GM18861 (cell line): ENCODE measurements around the gene ATP5MK.
"Not testable (repeated sequence)": the region's sequence is repeated elsewhere in the genome, so short reads cannot be mapped to it uniquely, and the experiment has no call there.

Experiments used
- ATAC-seq: cut with Tn5 transposase; IDR thresholded peaks from one replicate; pipeline ENCODE4 v1.9.1; 2021; ENCODE audit not compliant: unreplicated experiment

ATP5MK gene

GRCh38 chr10:103396067-103396788, at the start of gene ATP5MK, which contains the start of gene PDCD11:
ATP5MK (minus strand) TSS chr10:103396475; CDS start chr10:103392457, 4,018 bp downstream.
PDCD11 (plus strand) TSS chr10:103396626; CDS start chr10:103398427, 1,801 bp downstream.
- ATAC-seq: peak; percentile 94

- ATAC-seq: no peak
Observed at GRCh38 chr10:103445366-103445765, 49.1 kb upstream of the ATP5MK start.

- no peak for ATAC-seq
Observed at GRCh38 chr10:103444478-103444877, 48.2 kb upstream of the ATP5MK start.

DNA sequence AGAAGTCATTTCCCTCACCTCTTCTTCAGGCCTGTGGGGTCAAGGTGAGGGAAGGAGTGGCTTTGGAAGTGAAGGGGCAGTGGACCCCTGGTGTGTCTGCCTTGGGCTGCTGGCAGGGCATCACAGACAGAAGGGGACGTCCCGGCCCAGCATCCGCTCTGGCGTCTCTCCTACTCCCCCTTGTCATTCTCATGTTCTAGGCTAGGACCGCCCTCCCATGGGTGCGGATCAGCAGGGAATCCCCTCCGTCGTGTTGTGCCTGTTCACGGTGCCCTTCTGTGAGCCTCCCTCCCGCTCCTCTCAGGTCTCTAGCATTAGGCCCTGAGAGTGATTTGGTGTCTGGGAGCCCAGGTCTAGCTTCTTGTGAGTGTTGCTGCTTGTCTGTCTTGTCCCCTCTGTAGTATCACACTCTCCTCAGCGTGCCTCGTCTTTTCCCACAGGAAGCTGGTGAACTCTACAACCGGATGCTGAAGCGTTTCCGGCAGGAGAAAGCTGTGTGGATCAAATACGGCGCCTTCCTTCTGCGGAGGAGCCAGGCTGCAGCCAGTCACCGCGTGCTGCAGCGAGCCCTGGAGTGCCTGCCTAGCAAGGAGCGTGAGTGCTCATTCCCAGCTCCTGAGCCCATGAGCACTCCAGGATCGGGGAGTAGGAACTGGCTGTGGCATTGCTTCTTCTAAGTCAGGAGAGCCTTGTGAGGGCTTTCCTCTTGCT, 47.4 kb upstream of the ATP5MK start:
- ATAC-seq: no peak

DNA sequence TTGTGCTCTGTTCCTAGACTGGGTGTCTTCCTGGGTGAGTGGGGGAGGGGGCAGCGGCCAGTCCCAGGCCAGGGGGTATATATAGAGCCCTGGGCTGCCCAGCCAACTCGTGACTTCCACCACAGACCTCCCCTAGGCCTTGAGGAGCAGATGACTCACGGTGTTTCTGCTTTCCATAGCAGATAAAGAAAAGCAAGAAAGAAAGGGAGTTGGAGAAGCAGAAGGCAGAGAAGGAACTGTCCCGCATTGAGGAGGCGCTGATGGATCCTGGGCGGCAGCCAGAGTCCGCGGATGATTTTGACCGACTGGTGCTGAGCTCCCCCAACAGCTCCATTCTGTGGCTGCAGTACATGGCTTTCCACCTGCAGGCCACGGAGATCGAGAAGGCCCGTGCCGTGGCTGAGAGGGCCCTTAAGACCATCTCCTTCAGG, 45.8 kb upstream of the ATP5MK start:
- no peak for ATAC-seq

GRCh38 chr10:103441611-103442010, 45.3 kb upstream of the ATP5MK start:
- no peak for ATAC-seq

GRCh38 chr10:103441206-103441605, 44.9 kb upstream of the ATP5MK start:
- no peak for ATAC-seq

GRCh38 chr10:103440416-103440815, 44.1 kb upstream of the ATP5MK start:
- no peak for ATAC-seq

GRCh38 chr10:103439776-103440175, 43.5 kb upstream of the ATP5MK start:
- ATAC-seq: no peak

DNA sequence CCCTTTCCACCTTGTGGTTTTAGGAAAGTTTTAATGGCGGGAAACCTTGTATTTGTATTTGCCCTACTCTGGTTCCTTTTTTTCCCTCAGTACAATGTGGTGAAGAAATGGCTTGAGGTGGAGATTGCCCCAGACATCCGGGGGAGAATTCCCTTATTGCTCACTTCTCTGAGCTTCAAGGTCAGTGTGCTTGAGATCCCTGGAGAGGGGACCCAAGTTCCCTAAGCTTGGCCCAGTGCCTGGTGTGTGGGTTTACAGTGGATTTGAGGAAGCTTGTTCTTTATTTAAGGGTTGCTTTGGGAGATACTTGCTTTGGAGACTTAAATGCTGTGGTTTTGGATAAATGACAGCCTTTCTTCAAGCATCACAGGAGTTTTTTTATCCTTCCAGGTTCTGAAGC, 37.6 kb upstream of the ATP5MK start:
- no peak for ATAC-seq

DNA sequence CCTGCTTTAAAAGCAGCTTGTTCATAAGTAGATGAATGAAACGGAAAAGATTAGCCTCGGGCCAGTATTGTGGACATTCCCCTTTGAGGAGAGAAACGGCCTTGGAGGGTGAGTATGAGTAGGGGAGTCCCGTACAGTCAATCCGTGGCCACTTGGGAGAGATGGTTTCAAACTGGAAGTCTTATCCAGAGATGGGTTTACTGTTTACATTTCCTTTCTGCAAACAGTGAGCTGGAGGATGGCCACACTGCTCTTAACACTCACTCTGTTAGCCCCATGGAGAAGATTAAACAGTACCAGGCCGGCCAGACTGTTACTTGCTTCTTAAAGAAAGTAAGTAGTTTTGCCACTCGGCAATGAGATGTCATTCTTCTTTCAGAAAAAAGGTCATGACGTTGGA, 35.6 kb upstream of the ATP5MK start:
- ATAC-seq: no peak

DNA sequence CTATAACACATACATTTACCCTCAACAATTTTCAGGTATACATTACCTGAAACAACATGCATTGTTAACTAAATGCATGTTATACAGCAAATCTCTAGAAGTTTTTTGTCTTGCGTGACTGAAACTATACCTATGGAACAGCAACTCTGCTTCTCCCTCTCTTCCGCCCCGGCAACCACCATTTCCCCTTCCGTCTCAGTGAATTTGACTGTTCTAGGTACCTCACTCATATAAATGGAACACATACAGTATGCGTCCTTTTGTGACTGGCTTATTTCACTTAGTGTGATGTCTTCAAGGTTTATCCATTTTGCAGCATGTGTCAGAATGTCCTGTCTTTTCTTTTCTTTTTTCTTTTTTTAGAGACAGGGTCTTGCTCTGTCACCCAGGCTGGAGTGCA, 33.4 kb upstream of the ATP5MK start:
- no peak for ATAC-seq

DNA sequence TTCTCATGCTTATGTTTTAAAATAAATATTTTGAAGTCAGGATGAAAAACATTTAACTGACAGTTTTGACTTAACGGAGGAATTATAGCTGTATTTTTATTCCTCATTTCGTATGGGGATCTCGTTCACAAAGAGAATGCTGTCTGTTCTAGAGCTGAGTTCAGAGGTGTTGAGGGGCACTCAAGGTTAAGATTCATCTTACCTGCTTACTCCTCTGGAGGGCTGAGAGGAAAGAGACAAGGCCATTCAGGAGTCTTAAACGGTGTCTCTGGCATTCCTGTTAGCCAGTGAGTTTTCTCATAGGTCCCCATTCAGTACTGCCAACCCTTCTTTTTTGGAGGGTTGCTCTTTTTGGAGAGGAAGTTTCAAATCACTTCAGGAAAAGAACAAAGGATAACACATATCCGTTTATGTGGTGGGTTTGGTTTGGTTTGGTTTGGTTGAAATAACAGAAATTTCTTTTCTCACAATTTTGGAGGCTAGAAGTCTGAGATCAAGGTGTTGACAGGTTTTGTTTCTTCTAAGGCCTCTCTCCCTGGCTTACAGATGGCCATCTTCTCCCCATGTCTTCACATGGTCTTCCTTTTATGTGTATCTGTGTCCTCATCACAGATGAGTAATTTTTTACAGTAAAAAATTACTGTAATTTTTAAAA, 32.8 kb upstream of the ATP5MK start:
- no peak for ATAC-seq

GRCh38 chr10:103427866-103428265, 31.6 kb upstream of the ATP5MK start:
- ATAC-seq: no peak

GRCh38 chr10:103423748-103424147, 27.5 kb upstream of the ATP5MK start:
- no peak for ATAC-seq

- ATAC-seq: no peak
Observed at GRCh38 chr10:103419101-103419500, 22.8 kb upstream of the ATP5MK start.

- no peak for ATAC-seq
Observed at GRCh38 chr10:103417601-103418000, 21.3 kb upstream of the ATP5MK start.

- ATAC-seq: not testable (repeated sequence)
Observed at GRCh38 chr10:103417148-103417469, 20.8 kb upstream of the ATP5MK start.

DNA sequence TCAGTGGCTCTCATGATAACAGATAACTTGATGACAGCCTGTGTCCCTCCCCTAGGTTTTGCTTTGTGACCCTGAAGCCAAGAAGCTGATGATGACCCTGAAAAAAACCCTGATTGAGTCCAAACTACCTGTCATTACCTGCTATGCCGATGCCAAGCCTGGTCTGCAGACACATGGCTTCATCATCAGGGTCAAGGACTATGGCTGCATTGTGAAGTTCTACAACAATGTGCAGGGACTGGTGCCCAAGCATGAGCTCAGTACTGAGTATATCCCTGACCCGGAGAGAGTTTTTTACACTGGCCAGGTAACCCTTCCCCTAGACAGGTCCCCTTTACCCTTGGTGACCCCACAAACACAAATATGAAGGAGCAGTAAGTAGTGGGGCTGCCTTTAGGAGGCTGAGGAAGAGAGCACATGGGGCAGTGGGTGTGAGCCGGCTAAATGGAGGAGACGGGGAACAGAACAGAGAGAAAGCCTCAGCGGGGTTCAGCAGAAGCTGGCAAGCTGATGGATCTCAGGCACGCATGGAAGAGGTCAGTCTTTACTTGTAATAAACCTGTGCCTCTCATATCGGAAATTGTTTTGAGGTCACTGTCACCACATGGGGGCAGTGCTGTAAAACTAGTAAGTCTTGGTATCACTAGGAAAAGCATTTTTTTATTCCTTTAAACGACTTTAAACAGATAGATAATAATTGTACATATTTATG, 20.3 kb upstream of the ATP5MK start:
- no peak for ATAC-seq

DNA sequence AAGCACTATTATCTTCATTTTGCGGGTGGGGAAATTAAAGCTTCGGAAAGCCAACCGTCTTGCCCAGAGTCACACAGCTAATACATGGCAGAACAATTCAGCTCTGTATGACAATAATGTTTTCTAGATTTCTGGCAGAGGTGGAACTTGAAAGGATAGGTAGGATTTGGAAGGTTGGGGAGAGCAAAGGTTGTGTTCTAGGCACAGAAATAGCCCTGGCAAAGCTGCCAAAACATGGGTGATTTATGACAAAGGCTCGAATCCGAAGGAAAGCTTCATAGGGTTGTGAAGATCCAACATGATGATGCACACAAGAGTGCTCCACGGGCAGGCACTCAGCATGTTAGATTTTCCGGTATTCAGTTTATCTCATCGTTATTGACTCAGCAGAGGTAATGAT, 19.3 kb upstream of the ATP5MK start:
- ATAC-seq: no peak

- no peak for ATAC-seq
Observed at GRCh38 chr10:103413564-103413963, 17.3 kb upstream of the ATP5MK start.
